MM.1S (cell line): Measurements from ENCODE around the gene COL4A5.
A peak's percentile ranks its signal among the peaks of the same experiment; 100 is the strongest.
"Not testable (repeated sequence)": the region's sequence is repeated elsewhere in the genome, so short reads cannot be mapped to it uniquely, and the experiment has no call there.

Experiments used
- DNase-seq: peaks from one replicate; pipeline ENCODE4 v3.0.0-alpha.2; 2015
- H2AFZ ChIP-seq: fragments of 300-600 bp; sonication (generic); 2 replicates; pipeline ENCODE4 v1.6.0; 2016; ENCODE audit warnings: antibody characterized with exemption, low read length
- H3F3A ChIP-seq: fragments of 300-600 bp; sonication (generic); 2 replicates; pipeline ENCODE4 v1.6.1; 2016; ENCODE audit warnings: mild to moderate bottlenecking, antibody characterized with exemption, low read length, moderate library complexity, mixed read lengths; ENCODE audit not compliant: insufficient read depth
- H3K27ac ChIP-seq: fragments of 300-600 bp; sonication (generic); 2 replicates; pipeline ENCODE4 v1.5.1; 2016; ENCODE audit warnings: mild to moderate bottlenecking, low read length
- H3K27me3 ChIP-seq: fragments of 300-600 bp; sonication (generic); replicated peaks from 2 replicates; pipeline ENCODE4 v1.6.0; 2016; ENCODE audit warnings: low read length; ENCODE audit not compliant: insufficient read depth
- H3K36me3 ChIP-seq: fragments of 300-600 bp; sonication (generic); replicated peaks from 2 replicates; pipeline ENCODE4 v1.6.1; 2016; ENCODE audit warnings: mild to moderate bottlenecking, low read length, mixed read lengths; ENCODE audit not compliant: insufficient read depth
- H3K4me1 ChIP-seq: fragments of 300-600 bp; sonication (generic); 2 replicates; pipeline ENCODE4 v1.6.1; 2016; ENCODE audit warnings: low read length, mixed read lengths
- H3K4me2 ChIP-seq: fragments of 300-600 bp; sonication (generic); 2 replicates; pipeline ENCODE4 v1.6.0; 2016; ENCODE audit warnings: low read depth, low read length
- H3K4me3 ChIP-seq: fragments of 300-600 bp; sonication (generic); 2 replicates; pipeline ENCODE4 v1.5.1; 2016; ENCODE audit warnings: low read length, mixed read lengths
- H3K79me2 ChIP-seq: fragments of 300-600 bp; sonication (generic); 2 replicates; pipeline ENCODE4 v1.6.1; 2016; ENCODE audit warnings: mixed run types, low read length, mixed read lengths
- H3K9ac ChIP-seq: fragments of 300-600 bp; sonication (generic); 2 replicates; pipeline ENCODE4 v1.6.1; 2016; ENCODE audit warnings: low read length, mixed read lengths
- H3K9me2 ChIP-seq: fragments of 300-600 bp; sonication (generic); replicated peaks from 2 replicates; pipeline ENCODE4 v1.6.1; 2016; ENCODE audit warnings: mild to moderate bottlenecking, low read length, mixed read lengths; ENCODE audit not compliant: insufficient read depth
- H3K9me3 ChIP-seq: fragments of 300-600 bp; sonication (generic); replicated peaks from 2 replicates; pipeline ENCODE4 v1.6.1; 2016; ENCODE audit warnings: mild to moderate bottlenecking, low read length, mixed read lengths; ENCODE audit not compliant: insufficient read depth
- H4K20me1 ChIP-seq: fragments of 300-600 bp; sonication (generic); 2 replicates; pipeline ENCODE4 v1.6.1; 2016; ENCODE audit warnings: mild to moderate bottlenecking, low read length, moderate library complexity, mixed read lengths; ENCODE audit not compliant: insufficient read depth
- EZH2 ChIP-seq: fragments of 300-600 bp; sonication (generic); optimal IDR thresholded peaks from 2 replicates; pipeline ENCODE3; 2017; ENCODE audit warnings: low read depth, mild to moderate bottlenecking, antibody characterized with exemption, low read length, mixed read lengths
- EZH2phosphoT487 ChIP-seq: fragments of 300-600 bp; sonication (generic); IDR thresholded peaks from 2 replicates; pipeline ENCODE4 v1.6.1; 2018; ENCODE audit warnings: antibody characterized with exemption, low read length
- TF ChIP-seq, protein P1 (sequence below): fragments of 300-600 bp; sonication (generic); IDR thresholded peaks from 2 replicates; pipeline ENCODE4 v1.5.1; 2016; ENCODE audit warnings: antibody characterized with exemption, low read length, mixed read lengths

Gene COL4A5

GRCh38 chrX:108439426-108439942 is at the start of gene COL4A5:
TSS of gene COL4A5 (plus strand) at chrX:108439838. CDS start at chrX:108440126, 288 bp downstream.
- H3K79me2 ChIP-seq = no peaks in the 10 kb centered on the region
- H3K36me3 ChIP-seq = no peaks in the 10 kb centered on the region
- H3K9me2 ChIP-seq = no peaks in the 10 kb centered on the region
- H3F3A ChIP-seq = no peaks in the 10 kb centered on the region
- H3K4me1 ChIP-seq = no peaks in the 10 kb centered on the region
- H2AFZ ChIP-seq = peak within 1 kb of the TSS; percentile 82
- H3K9me3 ChIP-seq = no peaks in the 10 kb centered on the region
- peak within 1 kb of the TSS; percentile 47; the same call in 1 of the 2 replicates for H3K9ac ChIP-seq
- H3K4me3 ChIP-seq = peak within 1 kb of the TSS; percentile 65
- TF ChIP-seq, protein P1, sequence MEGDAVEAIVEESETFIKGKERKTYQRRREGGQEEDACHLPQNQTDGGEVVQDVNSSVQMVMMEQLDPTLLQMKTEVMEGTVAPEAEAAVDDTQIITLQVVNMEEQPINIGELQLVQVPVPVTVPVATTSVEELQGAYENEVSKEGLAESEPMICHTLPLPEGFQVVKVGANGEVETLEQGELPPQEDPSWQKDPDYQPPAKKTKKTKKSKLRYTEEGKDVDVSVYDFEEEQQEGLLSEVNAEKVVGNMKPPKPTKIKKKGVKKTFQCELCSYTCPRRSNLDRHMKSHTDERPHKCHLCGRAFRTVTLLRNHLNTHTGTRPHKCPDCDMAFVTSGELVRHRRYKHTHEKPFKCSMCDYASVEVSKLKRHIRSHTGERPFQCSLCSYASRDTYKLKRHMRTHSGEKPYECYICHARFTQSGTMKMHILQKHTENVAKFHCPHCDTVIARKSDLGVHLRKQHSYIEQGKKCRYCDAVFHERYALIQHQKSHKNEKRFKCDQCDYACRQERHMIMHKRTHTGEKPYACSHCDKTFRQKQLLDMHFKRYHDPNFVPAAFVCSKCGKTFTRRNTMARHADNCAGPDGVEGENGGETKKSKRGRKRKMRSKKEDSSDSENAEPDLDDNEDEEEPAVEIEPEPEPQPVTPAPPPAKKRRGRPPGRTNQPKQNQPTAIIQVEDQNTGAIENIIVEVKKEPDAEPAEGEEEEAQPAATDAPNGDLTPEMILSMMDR = no peak
- TF ChIP-seq EZH2 (no peak), EZH2phosphoT487 (no peak)
- peak; percentile 69 for DNase-seq
- H3K27me3 ChIP-seq = no peaks in the 10 kb centered on the region
- peak within 1 kb of the TSS; percentile 63 for H3K4me2 ChIP-seq
- no peak within 1 kb of the TSS for H3K27ac ChIP-seq
- no peaks in the 10 kb centered on the region for H4K20me1 ChIP-seq

DNA sequence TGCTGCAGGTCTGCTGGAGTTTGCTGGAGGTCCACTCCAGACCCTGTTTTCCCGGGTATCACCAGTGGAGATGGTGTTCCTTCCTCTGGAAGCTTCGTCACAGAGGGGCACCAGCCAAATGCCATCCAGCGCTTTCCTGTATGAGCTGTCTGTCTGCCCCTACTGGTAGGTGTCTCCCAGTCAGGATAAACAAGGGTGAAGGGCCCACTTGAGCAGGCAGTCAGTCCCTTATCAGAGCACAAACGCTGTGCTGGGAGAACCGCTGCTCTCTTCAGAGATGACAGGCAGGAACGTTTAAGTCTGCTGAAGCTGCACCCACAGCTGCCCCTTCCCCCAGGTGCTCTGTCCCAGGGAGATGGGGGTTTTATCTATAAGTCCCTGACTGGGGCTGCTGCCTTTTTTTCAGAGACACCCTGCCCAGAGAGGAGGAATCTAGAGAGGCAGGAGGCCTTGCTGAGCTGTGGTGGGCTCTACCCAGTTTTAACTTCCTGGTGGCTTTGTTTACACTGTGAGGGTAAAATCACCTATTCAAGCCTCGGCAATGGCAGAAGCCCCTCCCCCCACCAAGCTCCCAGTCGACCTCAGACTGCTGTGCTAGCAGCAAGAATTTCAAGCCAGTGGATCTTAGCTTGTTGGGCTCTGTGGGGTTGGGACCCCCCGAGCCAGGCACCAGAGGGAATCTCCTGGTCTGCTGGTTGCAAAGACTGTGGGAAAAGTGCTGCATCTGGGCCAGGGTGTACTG is 48.5 kb upstream of the COL4A5 start:
- not testable (repeated sequence) for H3K9ac ChIP-seq, H3K27ac ChIP-seq, H4K20me1 ChIP-seq, H3K36me3 ChIP-seq, H3K4me2 ChIP-seq, H3K79me2 ChIP-seq, H3K9me2 ChIP-seq, H3F3A ChIP-seq, DNase-seq, H3K4me1 ChIP-seq, H3K4me3 ChIP-seq, H3K27me3 ChIP-seq, H2AFZ ChIP-seq, H3K9me3 ChIP-seq

DNA sequence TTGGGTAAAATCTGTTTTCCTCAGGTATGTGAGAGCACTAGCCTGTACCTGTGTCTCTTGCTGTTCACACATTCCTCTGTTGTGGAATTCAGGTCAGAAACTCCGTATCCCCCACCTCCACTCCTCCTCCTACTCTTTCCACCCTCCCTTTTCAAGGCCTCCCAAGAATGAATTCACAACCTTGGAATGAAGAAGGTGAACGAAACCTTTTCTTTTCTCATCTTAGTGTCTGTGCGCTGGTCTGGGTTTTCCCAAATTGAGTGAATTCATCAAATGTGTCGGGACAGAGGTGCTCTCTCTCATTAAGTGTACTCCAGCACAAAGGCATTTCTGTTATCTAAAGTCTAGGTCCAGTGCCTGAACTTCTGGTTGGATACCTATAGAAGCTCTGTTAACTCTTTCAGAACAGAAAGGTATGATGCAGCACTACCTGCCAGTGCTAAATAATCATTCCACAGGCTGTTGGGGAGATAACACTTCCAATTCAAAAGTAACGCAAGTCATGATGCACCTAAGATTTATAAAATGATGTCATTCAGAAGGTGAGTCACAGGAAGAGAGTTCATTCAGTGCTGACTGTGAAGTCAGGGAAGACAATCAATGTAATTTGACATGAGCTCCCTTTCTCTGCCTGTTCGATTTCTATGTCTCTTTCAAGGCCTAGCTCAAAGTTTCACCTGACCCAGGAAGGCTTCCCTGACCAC is 43.3 kb upstream of the COL4A5 start:
- Histone ChIP-seq H3K79me2 (no peaks in the 10 kb centered on the region), H3K4me1 (no peaks in the 10 kb centered on the region), H3K9me3 (no peaks in the 10 kb centered on the region), H3K27me3 (no peaks in the 10 kb centered on the region), H3K9me2 (no peaks in the 10 kb centered on the region), H2AFZ (no peak overlapping the region), H4K20me1 (no peaks in the 10 kb centered on the region), H3K4me3 (no peak overlapping the region), H3K27ac (no peak overlapping the region), H3K9ac (no peak overlapping the region), H3F3A (no peaks in the 10 kb centered on the region), H3K4me2 (no peak overlapping the region), H3K36me3 (no peaks in the 10 kb centered on the region)
- DNase-seq = no peak
- TF ChIP-seq EZH2phosphoT487 (no peak), EZH2 (no peak)
- TF ChIP-seq, protein P1 = no peak
